ENCODE measurements around the gene FIGLA. TPM values are rescaled to one million over a fixed set of nuclear protein-coding genes. Genes with fewer than 3 reads are reported as not detected.

Gene FIGLA
- total RNA-seq, 1 donor from 2014 or later = not detected

GRCh38 chr2:70823249-70823648 is 32.8 kb upstream of the FIGLA start:
- H3K4me3 Mint-ChIP-seq (ENCODE audit: unreplicated experiment) = no peak overlapping the region
- Histone ChIP-seq H3K9me3 (ENCODE audit: insufficient read depth, low read depth, low read length) (no peaks in the 10 kb centered on the region), H3K79me2 (ENCODE audit: insufficient read depth, low read length) (no peaks in the 10 kb centered on the region), H3K9ac (ENCODE audit: low read length) (no peak overlapping the region), H3K4me3 (ENCODE audit: insufficient read depth, low read depth, low read length) (no peak overlapping the region), H3K27ac (ENCODE audit: low read depth, low read length) (no peak overlapping the region), H3K4me2 (ENCODE audit: low read length) (no peak overlapping the region), H4K20me1 (ENCODE audit: insufficient read depth, low read length) (no peaks in the 10 kb centered on the region), H3K36me3 (ENCODE audit: insufficient read depth, low read length) (no peaks in the 10 kb centered on the region), H3K27me3 (ENCODE audit: insufficient read depth, low read length) (peaks cover 10% of the 10 kb centered on the region), H3K4me1 (ENCODE audit: insufficient read depth, low read length) (no peaks in the 10 kb centered on the region), H2AFZ (ENCODE audit: low read depth, low read length) (no peak overlapping the region)
- H3K27me3 Mint-ChIP-seq (ENCODE audit: low read depth, unreplicated experiment) = peaks cover 25% of the 10 kb centered on the region
- H3K4me1 Mint-ChIP-seq (ENCODE audit: low read depth, unreplicated experiment) = no peaks in the 10 kb centered on the region
- H3K9me3 Mint-ChIP-seq (ENCODE audit: unreplicated experiment) = peaks cover 6% of the 10 kb centered on the region
- H3K27ac Mint-ChIP-seq (ENCODE audit: unreplicated experiment) = no peak overlapping the region
- DNase-seq (ENCODE audit: low read depth) (no peak), FAIRE-seq (no peak)
- no peaks in the 10 kb centered on the region for H3K36me3 Mint-ChIP-seq (ENCODE audit: low read depth, unreplicated experiment)
- no peak for TF ChIP-seq CTCF (IDR thresholded peaks at IDR 0.05; ENCODE audit: insufficient read depth, low read depth, low read length)
- TF ChIP-seq EZH2 (IDR thresholded peaks at IDR 0.05; ENCODE audit: insufficient read depth, low read length) = no peak

- H2AFZ ChIP-seq (ENCODE audit: low read depth, low read length) = no peak overlapping the region
- H3K27me3 Mint-ChIP-seq (ENCODE audit: low read depth, unreplicated experiment) = peaks cover 26% of the 10 kb centered on the region
- no peaks in the 10 kb centered on the region for H3K36me3 ChIP-seq (ENCODE audit: insufficient read depth, low read length)
- no peak overlapping the region for H3K4me3 Mint-ChIP-seq (ENCODE audit: unreplicated experiment)
- H3K27ac ChIP-seq (ENCODE audit: low read depth, low read length) = no peak overlapping the region
- DNase-seq (ENCODE audit: low read depth) = no peak
- no peak for FAIRE-seq
- no peak overlapping the region for H3K4me2 ChIP-seq (ENCODE audit: low read length)
- H3K4me1 Mint-ChIP-seq (ENCODE audit: low read depth, unreplicated experiment) = no peaks in the 10 kb centered on the region
- no peaks in the 10 kb centered on the region for H3K4me1 ChIP-seq (ENCODE audit: insufficient read depth, low read length)
- H3K27ac Mint-ChIP-seq (ENCODE audit: unreplicated experiment) = no peak overlapping the region
- no peaks in the 10 kb centered on the region for H3K36me3 Mint-ChIP-seq (ENCODE audit: low read depth, unreplicated experiment)
- H3K27me3 ChIP-seq (ENCODE audit: insufficient read depth, low read length) = peaks cover 12% of the 10 kb centered on the region
- no peaks in the 10 kb centered on the region for H3K79me2 ChIP-seq (ENCODE audit: insufficient read depth, low read length)
- H4K20me1 ChIP-seq (ENCODE audit: insufficient read depth, low read length) = no peaks in the 10 kb centered on the region
- no peak overlapping the region for H3K9ac ChIP-seq (ENCODE audit: low read length)
- H3K9me3 ChIP-seq (ENCODE audit: insufficient read depth, low read depth, low read length) = no peaks in the 10 kb centered on the region
- peaks cover 6% of the 10 kb centered on the region for H3K9me3 Mint-ChIP-seq (ENCODE audit: unreplicated experiment)
- no peak overlapping the region for H3K4me3 ChIP-seq (ENCODE audit: insufficient read depth, low read depth, low read length)
- TF ChIP-seq CTCF (IDR thresholded peaks at IDR 0.05; ENCODE audit: insufficient read depth, low read depth, low read length) (no peak), EZH2 (IDR thresholded peaks at IDR 0.05; ENCODE audit: insufficient read depth, low read length) (no peak)
These were observed 32.4 kb upstream of the FIGLA start for GRCh38 chr2:70822843-70823242.

- H3K4me3 Mint-ChIP-seq (ENCODE audit: unreplicated experiment) = no peak within 1 kb of the TSS
- H3K36me3 Mint-ChIP-seq (ENCODE audit: low read depth, unreplicated experiment) = no peaks in the 10 kb centered on the region
- H3K4me2 ChIP-seq (ENCODE audit: low read length) = no peak within 1 kb of the TSS
- DNase-seq (ENCODE audit: low read depth) = no peak
- H3K9ac ChIP-seq (ENCODE audit: low read length) = no peak within 1 kb of the TSS
- no peaks in the 10 kb centered on the region for H3K4me1 Mint-ChIP-seq (ENCODE audit: low read depth, unreplicated experiment)
- H3K9me3 Mint-ChIP-seq (ENCODE audit: unreplicated experiment) = peaks cover 6% of the 10 kb centered on the region
- TF ChIP-seq CTCF (IDR thresholded peaks at IDR 0.05; ENCODE audit: insufficient read depth, low read depth, low read length) (no peak), EZH2 (IDR thresholded peaks at IDR 0.05; ENCODE audit: insufficient read depth, low read length) (no peak)
- no peaks in the 10 kb centered on the region for H3K9me3 ChIP-seq (ENCODE audit: insufficient read depth, low read depth, low read length)
- no peaks in the 10 kb centered on the region for H4K20me1 ChIP-seq (ENCODE audit: insufficient read depth, low read length)
- H3K27me3 Mint-ChIP-seq (ENCODE audit: low read depth, unreplicated experiment) = peaks cover 33% of the 10 kb centered on the region
- FAIRE-seq = no peak
- H3K4me1 ChIP-seq (ENCODE audit: insufficient read depth, low read length) = no peaks in the 10 kb centered on the region
- H3K27me3 ChIP-seq (ENCODE audit: insufficient read depth, low read length) = peaks cover 25% of the 10 kb centered on the region
- no peak within 1 kb of the TSS for H2AFZ ChIP-seq (ENCODE audit: low read depth, low read length)
- H3K4me3 ChIP-seq (ENCODE audit: insufficient read depth, low read depth, low read length) = no peak within 1 kb of the TSS
- H3K27ac Mint-ChIP-seq (ENCODE audit: unreplicated experiment) = no peak within 1 kb of the TSS
- no peaks in the 10 kb centered on the region for H3K79me2 ChIP-seq (ENCODE audit: insufficient read depth, low read length)
- no peaks in the 10 kb centered on the region for H3K36me3 ChIP-seq (ENCODE audit: insufficient read depth, low read length)
- H3K27ac ChIP-seq (ENCODE audit: low read depth, low read length) = no peak within 1 kb of the TSS
These were observed 30.1 kb upstream of the FIGLA start, which contains the start of gene CLEC4F for GRCh38 chr2:70820499-70820898. TSS of gene CLEC4F (minus strand) at chr2:70820599. CDS start at chr2:70820523, 76 bp downstream.

All from astrocyte (in vitro differentiated cells and primary cell).